Measurements from ENCODE around the gene MLF2. TPM values are rescaled to one million over a fixed set of nuclear protein-coding genes. Genes with fewer than 3 reads are reported as not detected.
A peak's percentile ranks its signal among the peaks of the same experiment; 100 is the strongest.

The MLF2 gene
- total and polyA plus RNA-seq, 2 of the 13 experiments (the other 11 are each of a cell fraction or from before 2014, with no cell fraction given), result 88.1 to 167 TPM

DNA sequence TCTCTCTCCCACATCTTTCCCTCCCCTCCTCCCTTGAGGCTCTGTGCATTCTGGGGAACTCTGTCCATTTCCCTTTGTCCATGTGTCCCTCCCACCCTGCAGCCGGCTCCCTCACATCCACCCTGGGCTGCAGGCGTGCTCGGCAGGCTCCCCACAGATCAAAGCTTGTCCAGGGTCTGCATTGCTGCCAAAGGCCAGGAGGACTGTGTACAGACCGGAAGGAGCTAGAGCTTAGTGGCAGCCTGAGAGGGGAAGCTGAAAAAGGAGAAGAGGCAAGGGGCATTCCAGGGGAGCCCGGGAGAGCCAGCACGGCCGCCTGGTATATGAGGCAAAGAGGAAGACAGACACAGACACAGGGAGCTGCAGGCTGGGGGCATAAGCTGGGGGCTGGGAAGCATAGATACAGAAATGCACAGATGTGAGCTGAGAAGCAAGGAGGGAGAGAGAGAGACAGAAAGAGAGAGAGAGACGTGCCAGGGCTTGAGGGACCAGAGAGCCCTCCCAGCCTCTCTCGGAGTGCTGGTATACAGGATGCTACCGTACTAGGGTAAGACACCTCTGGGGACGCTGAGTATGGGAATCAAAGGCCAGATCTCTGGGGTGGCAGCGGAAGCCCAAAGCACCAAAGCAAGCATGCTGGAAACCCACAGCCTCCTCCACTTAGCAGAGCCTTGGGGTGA is 39.7 kb upstream of the MLF2 start (continued):
- TF ChIP-seq, protein P1, sequence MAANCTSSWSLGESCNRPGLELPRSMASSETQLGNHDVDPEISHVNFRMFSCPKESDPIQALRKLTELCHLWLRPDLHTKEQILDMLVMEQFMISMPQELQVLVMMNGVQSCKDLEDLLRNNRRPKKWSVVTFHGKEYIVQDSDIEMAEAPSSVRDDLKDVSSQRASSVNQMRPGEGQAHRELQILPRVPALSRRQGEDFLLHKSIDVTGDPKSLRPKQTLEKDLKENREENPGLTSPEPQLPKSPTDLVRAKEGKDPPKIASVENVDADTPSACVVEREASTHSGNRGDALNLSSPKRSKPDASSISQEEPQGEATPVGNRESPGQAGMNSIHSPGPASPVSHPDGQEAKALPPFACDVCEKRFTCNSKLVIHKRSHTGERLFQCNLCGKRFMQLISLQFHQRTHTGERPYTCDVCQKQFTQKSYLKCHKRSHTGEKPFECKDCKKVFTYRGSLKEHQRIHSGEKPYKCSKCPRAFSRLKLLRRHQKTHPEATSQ (CRISPR knock-in tag; IDR thresholded peaks at IDR 0.05; ENCODE audit: borderline replicate concordance), result no peak
- TF ChIP-seq, protein P2, sequence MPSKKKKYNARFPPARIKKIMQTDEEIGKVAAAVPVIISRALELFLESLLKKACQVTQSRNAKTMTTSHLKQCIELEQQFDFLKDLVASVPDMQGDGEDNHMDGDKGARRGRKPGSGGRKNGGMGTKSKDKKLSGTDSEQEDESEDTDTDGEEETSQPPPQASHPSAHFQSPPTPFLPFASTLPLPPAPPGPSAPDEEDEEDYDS (CRISPR knock-in tag; IDR thresholded peaks at IDR 0.05), result peak; percentile 68; the same call in 1 of the 2 replicates
- TF ChIP-seq SRSF9 (IDR thresholded peaks at IDR 0.05; ENCODE audit: borderline replicate concordance, insufficient read depth, low read depth, low read length, poor library complexity, severe bottlenecking), result no peak
- TF ChIP-seq, protein P3, sequence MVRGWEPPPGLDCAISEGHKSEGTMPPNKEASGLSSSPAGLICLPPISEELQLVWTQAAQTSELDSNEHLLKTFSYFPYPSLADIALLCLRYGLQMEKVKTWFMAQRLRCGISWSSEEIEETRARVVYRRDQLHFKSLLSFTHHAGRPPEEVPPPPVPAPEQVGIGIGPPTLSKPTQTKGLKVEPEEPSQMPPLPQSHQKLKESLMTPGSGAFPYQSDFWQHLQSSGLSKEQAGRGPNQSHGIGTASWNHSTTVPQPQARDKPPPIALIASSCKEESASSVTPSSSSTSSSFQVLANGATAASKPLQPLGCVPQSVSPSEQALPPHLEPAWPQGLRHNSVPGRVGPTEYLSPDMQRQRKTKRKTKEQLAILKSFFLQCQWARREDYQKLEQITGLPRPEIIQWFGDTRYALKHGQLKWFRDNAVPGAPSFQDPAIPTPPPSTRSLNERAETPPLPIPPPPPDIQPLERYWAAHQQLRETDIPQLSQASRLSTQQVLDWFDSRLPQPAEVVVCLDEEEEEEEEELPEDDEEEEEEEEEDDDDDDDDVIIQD (CRISPR knock-in tag; IDR thresholded peaks at IDR 0.05; ENCODE audit: low read depth), result peak; percentile 66; the same call in 1 of the 2 replicates
- TF ChIP-seq, protein P4, sequence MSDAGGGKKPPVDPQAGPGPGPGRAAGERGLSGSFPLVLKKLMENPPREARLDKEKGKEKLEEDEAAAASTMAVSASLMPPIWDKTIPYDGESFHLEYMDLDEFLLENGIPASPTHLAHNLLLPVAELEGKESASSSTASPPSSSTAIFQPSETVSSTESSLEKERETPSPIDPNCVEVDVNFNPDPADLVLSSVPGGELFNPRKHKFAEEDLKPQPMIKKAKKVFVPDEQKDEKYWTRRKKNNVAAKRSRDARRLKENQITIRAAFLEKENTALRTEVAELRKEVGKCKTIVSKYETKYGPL (CRISPR knock-in tag; IDR thresholded peaks at IDR 0.05), result no peak
- TF ChIP-seq ZNF446 (CRISPR knock-in tag; IDR thresholded peaks at IDR 0.05), result no peak
- TF ChIP-seq JARID2 (CRISPR knock-in tag; IDR thresholded peaks at IDR 0.05; ENCODE audit: insufficient replicate concordance), result no peak
- TF ChIP-seq, protein P5, sequence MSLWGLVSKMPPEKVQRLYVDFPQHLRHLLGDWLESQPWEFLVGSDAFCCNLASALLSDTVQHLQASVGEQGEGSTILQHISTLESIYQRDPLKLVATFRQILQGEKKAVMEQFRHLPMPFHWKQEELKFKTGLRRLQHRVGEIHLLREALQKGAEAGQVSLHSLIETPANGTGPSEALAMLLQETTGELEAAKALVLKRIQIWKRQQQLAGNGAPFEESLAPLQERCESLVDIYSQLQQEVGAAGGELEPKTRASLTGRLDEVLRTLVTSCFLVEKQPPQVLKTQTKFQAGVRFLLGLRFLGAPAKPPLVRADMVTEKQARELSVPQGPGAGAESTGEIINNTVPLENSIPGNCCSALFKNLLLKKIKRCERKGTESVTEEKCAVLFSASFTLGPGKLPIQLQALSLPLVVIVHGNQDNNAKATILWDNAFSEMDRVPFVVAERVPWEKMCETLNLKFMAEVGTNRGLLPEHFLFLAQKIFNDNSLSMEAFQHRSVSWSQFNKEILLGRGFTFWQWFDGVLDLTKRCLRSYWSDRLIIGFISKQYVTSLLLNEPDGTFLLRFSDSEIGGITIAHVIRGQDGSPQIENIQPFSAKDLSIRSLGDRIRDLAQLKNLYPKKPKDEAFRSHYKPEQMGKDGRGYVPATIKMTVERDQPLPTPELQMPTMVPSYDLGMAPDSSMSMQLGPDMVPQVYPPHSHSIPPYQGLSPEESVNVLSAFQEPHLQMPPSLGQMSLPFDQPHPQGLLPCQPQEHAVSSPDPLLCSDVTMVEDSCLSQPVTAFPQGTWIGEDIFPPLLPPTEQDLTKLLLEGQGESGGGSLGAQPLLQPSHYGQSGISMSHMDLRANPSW (CRISPR knock-in tag; IDR thresholded peaks at IDR 0.05; ENCODE audit: borderline replicate concordance), result 0 out of 2 replicates have a peak, but pooled peaks have one; percentile 51
- TF ChIP-seq, protein P6, sequence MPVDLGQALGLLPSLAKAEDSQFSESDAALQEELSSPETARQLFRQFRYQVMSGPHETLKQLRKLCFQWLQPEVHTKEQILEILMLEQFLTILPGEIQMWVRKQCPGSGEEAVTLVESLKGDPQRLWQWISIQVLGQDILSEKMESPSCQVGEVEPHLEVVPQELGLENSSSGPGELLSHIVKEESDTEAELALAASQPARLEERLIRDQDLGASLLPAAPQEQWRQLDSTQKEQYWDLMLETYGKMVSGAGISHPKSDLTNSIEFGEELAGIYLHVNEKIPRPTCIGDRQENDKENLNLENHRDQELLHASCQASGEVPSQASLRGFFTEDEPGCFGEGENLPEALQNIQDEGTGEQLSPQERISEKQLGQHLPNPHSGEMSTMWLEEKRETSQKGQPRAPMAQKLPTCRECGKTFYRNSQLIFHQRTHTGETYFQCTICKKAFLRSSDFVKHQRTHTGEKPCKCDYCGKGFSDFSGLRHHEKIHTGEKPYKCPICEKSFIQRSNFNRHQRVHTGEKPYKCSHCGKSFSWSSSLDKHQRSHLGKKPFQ (CRISPR knock-in tag; IDR thresholded peaks at IDR 0.05; ENCODE audit: insufficient replicate concordance), result no peak
- TF ChIP-seq PRMT3 (CRISPR knock-in tag; IDR thresholded peaks at IDR 0.05; ENCODE audit: borderline replicate concordance, low read depth), result no peak
- TF ChIP-seq, protein P7, sequence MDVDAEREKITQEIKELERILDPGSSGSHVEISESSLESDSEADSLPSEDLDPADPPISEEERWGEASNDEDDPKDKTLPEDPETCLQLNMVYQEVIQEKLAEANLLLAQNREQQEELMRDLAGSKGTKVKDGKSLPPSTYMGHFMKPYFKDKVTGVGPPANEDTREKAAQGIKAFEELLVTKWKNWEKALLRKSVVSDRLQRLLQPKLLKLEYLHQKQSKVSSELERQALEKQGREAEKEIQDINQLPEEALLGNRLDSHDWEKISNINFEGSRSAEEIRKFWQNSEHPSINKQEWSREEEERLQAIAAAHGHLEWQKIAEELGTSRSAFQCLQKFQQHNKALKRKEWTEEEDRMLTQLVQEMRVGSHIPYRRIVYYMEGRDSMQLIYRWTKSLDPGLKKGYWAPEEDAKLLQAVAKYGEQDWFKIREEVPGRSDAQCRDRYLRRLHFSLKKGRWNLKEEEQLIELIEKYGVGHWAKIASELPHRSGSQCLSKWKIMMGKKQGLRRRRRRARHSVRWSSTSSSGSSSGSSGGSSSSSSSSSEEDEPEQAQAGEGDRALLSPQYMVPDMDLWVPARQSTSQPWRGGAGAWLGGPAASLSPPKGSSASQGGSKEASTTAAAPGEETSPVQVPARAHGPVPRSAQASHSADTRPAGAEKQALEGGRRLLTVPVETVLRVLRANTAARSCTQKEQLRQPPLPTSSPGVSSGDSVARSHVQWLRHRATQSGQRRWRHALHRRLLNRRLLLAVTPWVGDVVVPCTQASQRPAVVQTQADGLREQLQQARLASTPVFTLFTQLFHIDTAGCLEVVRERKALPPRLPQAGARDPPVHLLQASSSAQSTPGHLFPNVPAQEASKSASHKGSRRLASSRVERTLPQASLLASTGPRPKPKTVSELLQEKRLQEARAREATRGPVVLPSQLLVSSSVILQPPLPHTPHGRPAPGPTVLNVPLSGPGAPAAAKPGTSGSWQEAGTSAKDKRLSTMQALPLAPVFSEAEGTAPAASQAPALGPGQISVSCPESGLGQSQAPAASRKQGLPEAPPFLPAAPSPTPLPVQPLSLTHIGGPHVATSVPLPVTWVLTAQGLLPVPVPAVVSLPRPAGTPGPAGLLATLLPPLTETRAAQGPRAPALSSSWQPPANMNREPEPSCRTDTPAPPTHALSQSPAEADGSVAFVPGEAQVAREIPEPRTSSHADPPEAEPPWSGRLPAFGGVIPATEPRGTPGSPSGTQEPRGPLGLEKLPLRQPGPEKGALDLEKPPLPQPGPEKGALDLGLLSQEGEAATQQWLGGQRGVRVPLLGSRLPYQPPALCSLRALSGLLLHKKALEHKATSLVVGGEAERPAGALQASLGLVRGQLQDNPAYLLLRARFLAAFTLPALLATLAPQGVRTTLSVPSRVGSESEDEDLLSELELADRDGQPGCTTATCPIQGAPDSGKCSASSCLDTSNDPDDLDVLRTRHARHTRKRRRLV (CRISPR knock-in tag; IDR thresholded peaks at IDR 0.05), result no peak
